ENCODE measurements around the gene SDK1.
"Not testable (repeated sequence)": the region's sequence is repeated elsewhere in the genome, so short reads cannot be mapped to it uniquely, and the experiment has no call there.

SDK1 gene

GRCh38 chr7:3696113-3696512 is 395.1 kb downstream of the SDK1 start:
- H3K4me1 Mint-ChIP-seq (ENCODE audit: low read depth), result peaks cover 11% of the 10 kb centered on the region
- H3K4me3 Mint-ChIP-seq, result no peak overlapping the region
- no peaks in the 10 kb centered on the region for H3K36me3 Mint-ChIP-seq (ENCODE audit: low read depth)
- no peaks in the 10 kb centered on the region for H3K9me3 Mint-ChIP-seq
- no peak overlapping the region for H3K27ac Mint-ChIP-seq
- H3K27me3 Mint-ChIP-seq, result peaks cover 20% of the 10 kb centered on the region

- Mint-ChIP-seq H3K27ac (no peak overlapping the region), H3K4me1 (ENCODE audit: low read depth) (peaks cover 11% of the 10 kb centered on the region), H3K36me3 (ENCODE audit: low read depth) (no peaks in the 10 kb centered on the region), H3K4me3 (no peak overlapping the region), H3K27me3 (peaks cover 16% of the 10 kb centered on the region), H3K9me3 (no peaks in the 10 kb centered on the region)
Measured at GRCh38 chr7:3697472-3697871, 396.4 kb downstream of the SDK1 start.

GRCh38 chr7:3705258-3705657 is 404.2 kb downstream of the SDK1 start:
- Mint-ChIP-seq H3K4me3 (no peak overlapping the region), H3K4me1 (ENCODE audit: low read depth) (no peaks in the 10 kb centered on the region), H3K27me3 (peaks cover 14% of the 10 kb centered on the region), H3K27ac (no peak overlapping the region), H3K9me3 (no peaks in the 10 kb centered on the region), H3K36me3 (ENCODE audit: low read depth) (no peaks in the 10 kb centered on the region)

- not testable (repeated sequence) for H3K4me3 Mint-ChIP-seq; H3K27ac Mint-ChIP-seq; H3K4me1 Mint-ChIP-seq (ENCODE audit: low read depth); H3K36me3 Mint-ChIP-seq (ENCODE audit: low read depth); H3K9me3 Mint-ChIP-seq
- H3K27me3 Mint-ChIP-seq, result peaks cover 14% of the 10 kb centered on the region
Measured at GRCh38 chr7:3706091-3706490, 405.0 kb downstream of the SDK1 start.

GRCh38 chr7:3710122-3710521 is 409.1 kb downstream of the SDK1 start:
- Mint-ChIP-seq H3K36me3 (ENCODE audit: low read depth) (no peaks in the 10 kb centered on the region), H3K4me1 (ENCODE audit: low read depth) (peaks cover 3% of the 10 kb centered on the region), H3K9me3 (no peaks in the 10 kb centered on the region), H3K27me3 (peaks cover 4% of the 10 kb centered on the region), H3K27ac (no peak overlapping the region), H3K4me3 (no peak overlapping the region)

- Mint-ChIP-seq H3K9me3 (no peaks in the 10 kb centered on the region), H3K4me3 (no peak overlapping the region), H3K4me1 (ENCODE audit: low read depth) (peaks cover 3% of the 10 kb centered on the region), H3K27ac (no peak overlapping the region), H3K27me3 (peaks cover 4% of the 10 kb centered on the region), H3K36me3 (ENCODE audit: low read depth) (no peaks in the 10 kb centered on the region)
Measured at GRCh38 chr7:3710531-3710930, 409.5 kb downstream of the SDK1 start.

GRCh38 chr7:3712841-3713240 is 411.8 kb downstream of the SDK1 start:
- peaks cover 4% of the 10 kb centered on the region for H3K27me3 Mint-ChIP-seq
- no peak overlapping the region for H3K4me3 Mint-ChIP-seq
- peaks cover 3% of the 10 kb centered on the region for H3K4me1 Mint-ChIP-seq (ENCODE audit: low read depth)
- no peaks in the 10 kb centered on the region for H3K9me3 Mint-ChIP-seq
- no peak overlapping the region for H3K27ac Mint-ChIP-seq
- H3K36me3 Mint-ChIP-seq (ENCODE audit: low read depth), result no peaks in the 10 kb centered on the region

GRCh38 chr7:3721422-3721821 is 420.4 kb downstream of the SDK1 start:
- Mint-ChIP-seq H3K9me3 (no peaks in the 10 kb centered on the region), H3K27me3 (no peaks in the 10 kb centered on the region), H3K27ac (no peak overlapping the region), H3K36me3 (ENCODE audit: low read depth) (no peaks in the 10 kb centered on the region), H3K4me1 (ENCODE audit: low read depth) (no peaks in the 10 kb centered on the region), H3K4me3 (no peak overlapping the region)

- Mint-ChIP-seq H3K4me3 (no peak overlapping the region), H3K36me3 (ENCODE audit: low read depth) (no peaks in the 10 kb centered on the region), H3K9me3 (no peaks in the 10 kb centered on the region), H3K27ac (no peak overlapping the region), H3K4me1 (ENCODE audit: low read depth) (no peaks in the 10 kb centered on the region), H3K27me3 (no peaks in the 10 kb centered on the region)
Measured at GRCh38 chr7:3722396-3722922, 421.4 kb downstream of the SDK1 start.

- Mint-ChIP-seq H3K4me1 (ENCODE audit: low read depth) (no peaks in the 10 kb centered on the region), H3K36me3 (ENCODE audit: low read depth) (no peaks in the 10 kb centered on the region)
Measured at GRCh38 chr7:3725155-3726059, 424.4 kb downstream of the SDK1 start.

GRCh38 chr7:3730276-3730675 is 429.2 kb downstream of the SDK1 start:
- no peaks in the 10 kb centered on the region for H3K4me1 Mint-ChIP-seq (ENCODE audit: low read depth)
- no peak overlapping the region for H3K27ac Mint-ChIP-seq
- no peaks in the 10 kb centered on the region for H3K27me3 Mint-ChIP-seq
- peaks cover 3% of the 10 kb centered on the region for H3K9me3 Mint-ChIP-seq
- H3K36me3 Mint-ChIP-seq (ENCODE audit: low read depth), result no peaks in the 10 kb centered on the region
- no peak overlapping the region for H3K4me3 Mint-ChIP-seq

More at GRCh38 chr7:3725155-3726059, 424.4 kb downstream of the SDK1 start:
- no peaks in the 10 kb centered on the region for H3K9me3 Mint-ChIP-seq
- no peak overlapping the region for H3K27ac Mint-ChIP-seq
- no peaks in the 10 kb centered on the region for H3K27me3 Mint-ChIP-seq
- no peak overlapping the region for H3K4me3 Mint-ChIP-seq

- Mint-ChIP-seq H3K4me1 (ENCODE audit: low read depth) (no peaks in the 10 kb centered on the region), H3K27ac (no peak overlapping the region), H3K27me3 (no peaks in the 10 kb centered on the region), H3K36me3 (ENCODE audit: low read depth) (no peaks in the 10 kb centered on the region), H3K9me3 (peaks cover 3% of the 10 kb centered on the region), H3K4me3 (no peak overlapping the region)
Measured at GRCh38 chr7:3732395-3733005, 431.4 kb downstream of the SDK1 start.

GRCh38 chr7:3733541-3734140 is 432.6 kb downstream of the SDK1 start:
- no peak overlapping the region for H3K4me3 Mint-ChIP-seq
- no peak overlapping the region for H3K27ac Mint-ChIP-seq
- H3K9me3 Mint-ChIP-seq, result peaks cover 3% of the 10 kb centered on the region

GRCh38 chr7:3738964-3739363 is 437.9 kb downstream of the SDK1 start:
- Mint-ChIP-seq H3K9me3 (peaks cover 14% of the 10 kb centered on the region), H3K27me3 (peaks cover 12% of the 10 kb centered on the region), H3K27ac (no peak overlapping the region), H3K36me3 (ENCODE audit: low read depth) (peaks cover 4% of the 10 kb centered on the region), H3K4me1 (ENCODE audit: low read depth) (no peaks in the 10 kb centered on the region), H3K4me3 (no peak overlapping the region)

More at GRCh38 chr7:3733541-3734140, 432.6 kb downstream of the SDK1 start:
- Mint-ChIP-seq H3K36me3 (ENCODE audit: low read depth) (no peaks in the 10 kb centered on the region), H3K4me1 (ENCODE audit: low read depth) (no peaks in the 10 kb centered on the region), H3K27me3 (peaks cover 6% of the 10 kb centered on the region)

- Mint-ChIP-seq H3K36me3 (ENCODE audit: low read depth) (peaks cover 4% of the 10 kb centered on the region), H3K27ac (no peak overlapping the region), H3K4me3 (no peak overlapping the region), H3K9me3 (peaks cover 14% of the 10 kb centered on the region), H3K4me1 (ENCODE audit: low read depth) (no peaks in the 10 kb centered on the region), H3K27me3 (peaks cover 15% of the 10 kb centered on the region)
Measured at GRCh38 chr7:3739983-3740382, 438.9 kb downstream of the SDK1 start.
